Kidney tubule cell (primary cell): ENCODE data around the gene PLA2G6.
A peak's percentile ranks its signal among the peaks of the same experiment; 100 is the strongest.

Experiments
- DNase-seq: peaks from one replicate; pipeline ENCODE4 v3.0.0-alpha.2; 2018; ENCODE audit warnings: low spot score

PLA2G6 gene, protein sequence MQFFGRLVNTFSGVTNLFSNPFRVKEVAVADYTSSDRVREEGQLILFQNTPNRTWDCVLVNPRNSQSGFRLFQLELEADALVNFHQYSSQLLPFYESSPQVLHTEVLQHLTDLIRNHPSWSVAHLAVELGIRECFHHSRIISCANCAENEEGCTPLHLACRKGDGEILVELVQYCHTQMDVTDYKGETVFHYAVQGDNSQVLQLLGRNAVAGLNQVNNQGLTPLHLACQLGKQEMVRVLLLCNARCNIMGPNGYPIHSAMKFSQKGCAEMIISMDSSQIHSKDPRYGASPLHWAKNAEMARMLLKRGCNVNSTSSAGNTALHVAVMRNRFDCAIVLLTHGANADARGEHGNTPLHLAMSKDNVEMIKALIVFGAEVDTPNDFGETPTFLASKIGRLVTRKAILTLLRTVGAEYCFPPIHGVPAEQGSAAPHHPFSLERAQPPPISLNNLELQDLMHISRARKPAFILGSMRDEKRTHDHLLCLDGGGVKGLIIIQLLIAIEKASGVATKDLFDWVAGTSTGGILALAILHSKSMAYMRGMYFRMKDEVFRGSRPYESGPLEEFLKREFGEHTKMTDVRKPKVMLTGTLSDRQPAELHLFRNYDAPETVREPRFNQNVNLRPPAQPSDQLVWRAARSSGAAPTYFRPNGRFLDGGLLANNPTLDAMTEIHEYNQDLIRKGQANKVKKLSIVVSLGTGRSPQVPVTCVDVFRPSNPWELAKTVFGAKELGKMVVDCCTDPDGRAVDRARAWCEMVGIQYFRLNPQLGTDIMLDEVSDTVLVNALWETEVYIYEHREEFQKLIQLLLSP

DNA sequence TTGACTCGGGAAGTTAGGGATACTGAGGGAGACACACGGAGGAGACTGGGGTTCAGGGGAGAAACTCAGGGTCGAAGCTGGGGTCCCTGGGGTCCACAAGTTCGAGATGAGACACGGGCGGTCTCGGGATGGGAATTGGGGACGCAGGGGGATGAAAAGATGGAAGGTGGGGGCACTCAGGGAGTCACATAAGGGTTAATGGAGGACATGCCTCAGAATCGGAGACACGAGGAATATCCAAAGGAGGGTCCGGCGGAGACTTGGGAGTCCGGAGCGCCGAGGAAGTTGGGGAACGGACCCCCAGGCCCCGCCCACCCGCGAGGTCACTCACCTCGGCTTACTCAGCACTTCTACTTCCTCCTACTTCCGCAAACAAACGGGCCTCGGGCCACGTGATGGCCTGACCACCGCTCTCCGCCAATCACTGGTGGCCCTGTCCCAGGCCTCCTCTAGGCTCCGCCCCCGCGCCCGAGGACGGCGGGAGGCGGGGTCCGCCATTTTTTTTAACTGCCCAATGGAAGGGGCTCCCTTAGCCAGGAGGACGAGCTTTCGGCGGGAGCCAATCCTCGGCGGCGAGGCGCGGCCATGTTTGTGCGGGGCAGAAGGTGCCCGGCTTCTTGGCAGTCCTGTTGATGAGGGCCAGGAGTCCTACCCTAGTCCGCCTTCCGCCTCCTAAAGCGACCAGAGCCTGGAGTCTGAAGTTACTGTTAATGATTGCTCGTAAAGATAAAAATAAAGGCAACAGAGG, at the start of gene PLA2G6:
Gene PLA2G6 (minus strand): TSS at position 378 of the 748 bp plus-strand sequence. CDS start 12,404 bp downstream, outside the sequence.
- DNase-seq: peak; percentile 99

DNA sequence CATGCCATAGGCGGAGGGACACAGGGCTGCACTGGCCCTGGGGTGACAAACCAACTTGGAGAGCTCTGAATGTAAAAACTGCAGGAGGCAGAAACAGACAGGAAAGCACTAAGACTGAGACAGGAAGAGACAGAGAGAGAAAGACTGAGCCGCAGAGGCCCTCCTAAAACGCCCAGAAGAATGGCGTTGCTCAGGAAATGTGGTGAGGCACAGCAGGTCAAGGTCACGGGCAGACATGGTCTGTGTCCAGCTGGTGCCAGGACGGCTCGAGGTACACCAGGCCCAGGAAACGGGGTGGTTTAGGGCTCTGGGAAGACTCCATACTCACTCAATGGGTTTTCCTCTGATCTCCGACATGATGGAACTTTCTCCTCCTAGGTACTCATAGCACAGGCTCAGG, 49.3 kb upstream of the PLA2G6 start:
- DNase-seq: no peak

DNA sequence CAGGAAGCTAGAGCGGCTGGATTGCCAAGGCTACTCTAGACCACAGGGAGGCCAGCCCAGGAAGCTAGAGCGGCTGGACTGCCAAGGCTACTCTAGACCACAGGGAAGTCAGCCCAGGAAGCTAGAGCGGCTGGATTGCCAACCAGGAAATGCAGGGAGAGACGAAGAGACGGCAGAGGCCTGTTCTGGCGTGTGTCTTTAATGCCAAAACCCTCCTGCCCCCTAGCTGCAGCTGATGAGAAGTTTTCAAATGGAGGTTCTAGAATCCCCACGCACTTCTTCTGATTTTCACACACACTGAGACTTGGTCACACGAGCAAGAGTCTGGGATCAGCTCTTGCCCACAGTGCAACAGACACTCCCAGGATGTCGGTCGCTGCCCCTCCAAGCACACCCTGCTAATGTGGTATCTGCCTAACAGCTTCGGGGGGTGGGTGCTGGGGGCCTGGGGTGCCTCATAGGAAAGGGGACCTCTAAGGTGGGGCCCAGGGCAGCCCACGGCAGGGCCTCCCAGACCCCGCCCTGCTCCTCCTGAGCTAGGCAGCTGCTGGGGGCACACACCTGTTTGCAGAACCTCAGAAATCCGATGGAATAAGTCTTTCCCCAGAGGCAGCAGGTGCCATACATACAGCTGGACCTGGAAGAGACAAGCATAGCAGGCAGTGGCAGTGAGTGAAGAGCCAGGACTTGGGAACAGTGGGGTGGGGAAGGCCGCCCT, 48.6 kb upstream of the PLA2G6 start:
- peak; percentile 55 for DNase-seq

DNA sequence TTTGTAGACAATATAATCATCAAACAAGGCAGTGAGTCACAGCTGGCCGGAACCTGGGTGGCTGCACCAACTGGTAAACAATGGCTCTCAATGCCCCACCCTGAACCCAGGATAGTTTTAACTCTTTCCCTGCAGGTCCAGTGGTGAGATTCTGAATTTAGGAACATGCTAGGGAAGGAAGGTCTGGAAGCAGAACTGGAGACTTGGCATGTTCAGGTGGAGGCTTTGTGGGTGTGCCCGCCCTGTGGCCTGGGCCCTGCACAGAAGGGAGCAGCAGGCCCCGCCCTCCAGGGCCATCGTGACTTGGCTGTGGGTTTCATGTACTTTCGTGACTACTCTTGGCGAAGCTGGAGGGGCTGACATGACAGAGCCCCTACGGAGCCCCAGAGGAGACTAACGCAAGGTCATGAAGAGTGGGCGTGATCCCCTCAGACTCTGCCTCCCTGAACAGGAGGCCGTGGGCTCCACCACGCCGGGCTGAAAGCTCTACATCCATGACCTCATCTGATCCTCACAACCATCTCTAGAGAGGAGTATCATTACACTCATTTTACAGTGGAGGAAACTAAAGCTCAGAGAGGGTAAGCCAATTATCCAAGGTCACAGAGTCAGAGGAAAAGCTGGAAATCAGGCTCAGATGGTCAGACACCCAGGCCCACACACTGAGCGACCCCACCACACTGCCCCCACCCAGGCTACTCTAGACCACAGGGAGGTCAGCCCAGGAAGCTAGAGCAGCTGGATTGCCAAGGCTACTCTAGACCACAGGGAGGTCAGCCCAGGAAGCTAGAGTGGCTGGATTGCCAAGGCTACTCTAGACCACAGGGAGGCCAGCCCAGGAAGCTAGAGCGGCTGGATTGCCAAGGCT, 47.5 kb upstream of the PLA2G6 start:
- DNase-seq: peak; percentile 54

DNA sequence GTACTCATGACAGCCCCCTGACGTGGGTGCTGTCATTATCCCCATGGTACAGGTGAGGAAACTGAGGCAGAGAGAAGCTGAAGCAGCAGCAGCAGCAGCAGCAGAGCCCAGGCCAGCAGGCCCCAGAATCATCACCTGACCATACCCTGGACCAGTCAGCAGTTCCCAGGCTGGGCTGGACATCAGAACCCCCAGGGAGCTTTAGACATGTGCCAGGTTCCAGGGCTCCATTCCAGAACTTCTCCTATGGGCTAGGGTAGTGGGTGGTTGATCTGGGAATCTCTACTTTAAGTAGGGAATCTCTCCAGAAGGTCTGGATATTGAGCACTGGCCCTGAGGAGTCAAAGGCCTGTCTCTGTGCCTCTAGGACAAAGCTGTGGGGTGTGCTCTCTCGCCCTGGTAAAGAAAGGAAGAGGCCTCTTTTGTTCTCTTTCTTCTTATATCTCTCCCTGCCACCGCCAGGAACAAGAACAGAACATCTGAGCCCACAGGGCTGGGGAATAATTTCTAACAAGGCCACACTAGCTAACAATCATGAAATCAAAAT, 46.8 kb upstream of the PLA2G6 start:
- no peak for DNase-seq

DNA sequence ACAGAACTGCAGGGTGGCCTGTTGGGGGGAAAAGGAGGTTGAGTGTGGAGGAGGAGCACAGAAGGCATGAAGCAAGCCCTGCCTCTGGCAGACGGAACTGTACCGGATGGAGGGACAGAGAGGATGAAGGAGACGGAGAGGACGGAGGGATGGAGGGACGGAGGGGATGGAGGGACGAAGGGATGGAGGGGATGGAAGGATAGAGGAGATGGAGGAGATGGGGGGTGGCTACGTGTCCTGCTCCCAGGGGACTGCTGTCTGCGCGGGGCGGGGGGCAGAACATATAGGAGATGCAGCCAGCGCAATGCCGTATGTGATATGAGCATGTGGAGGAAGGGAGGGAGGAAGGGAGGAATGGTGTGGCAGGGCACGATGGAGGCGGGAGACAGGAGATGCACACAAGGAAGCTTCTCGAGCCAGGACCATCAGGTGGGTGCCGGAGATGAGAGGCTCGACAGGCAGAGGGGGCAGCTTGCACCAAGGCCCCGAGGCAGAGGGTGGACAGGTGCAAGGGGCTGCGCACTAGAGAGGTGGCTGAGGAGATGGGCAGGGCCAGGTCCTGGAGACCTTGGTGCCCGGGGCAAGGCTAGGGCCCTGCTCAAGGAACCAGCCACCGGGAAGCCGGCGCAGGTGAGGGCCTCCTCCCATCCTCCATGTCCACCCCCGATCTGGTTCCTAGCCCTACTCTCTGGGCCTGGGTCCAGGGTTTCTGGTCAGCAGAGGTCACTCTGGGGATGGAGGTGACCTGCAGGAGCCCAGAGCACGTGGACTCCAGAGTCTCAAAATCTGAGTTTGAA, 45.4 kb upstream of the PLA2G6 start:
- DNase-seq: no peak

DNA sequence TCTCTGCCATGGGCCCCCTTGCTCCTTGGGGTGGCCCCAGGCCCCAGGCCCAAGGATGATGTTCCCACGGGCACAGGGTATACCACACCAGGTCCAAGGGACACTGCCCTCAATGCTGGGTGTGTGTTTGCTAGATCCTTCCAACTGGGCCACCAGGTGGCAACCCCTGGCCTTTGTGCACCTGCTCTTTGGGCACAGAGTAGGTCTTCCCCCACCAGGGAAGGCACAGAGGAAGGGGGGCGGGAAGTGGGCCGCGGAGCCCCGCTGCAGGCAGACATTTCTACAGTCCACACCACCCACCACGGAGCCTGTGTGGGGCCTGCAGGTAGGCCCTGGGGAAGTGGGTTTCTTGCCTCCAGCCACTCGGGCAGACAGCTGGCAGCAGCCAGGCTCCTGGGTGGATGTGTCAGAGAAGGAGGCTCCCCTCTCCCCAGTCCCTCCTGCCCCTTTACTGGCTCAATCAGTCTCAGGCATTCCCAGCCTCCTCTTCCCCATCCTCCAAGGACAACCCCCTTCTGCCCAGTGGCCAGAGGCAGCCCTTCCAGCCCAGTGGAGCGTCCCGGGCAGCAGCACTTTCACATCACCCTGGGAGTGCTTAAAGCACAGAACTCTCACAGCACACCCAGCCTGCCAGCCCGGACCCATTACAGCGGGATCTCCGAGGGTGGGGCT, 41.8 kb upstream of the PLA2G6 start:
- DNase-seq: peak; percentile 88

DNA sequence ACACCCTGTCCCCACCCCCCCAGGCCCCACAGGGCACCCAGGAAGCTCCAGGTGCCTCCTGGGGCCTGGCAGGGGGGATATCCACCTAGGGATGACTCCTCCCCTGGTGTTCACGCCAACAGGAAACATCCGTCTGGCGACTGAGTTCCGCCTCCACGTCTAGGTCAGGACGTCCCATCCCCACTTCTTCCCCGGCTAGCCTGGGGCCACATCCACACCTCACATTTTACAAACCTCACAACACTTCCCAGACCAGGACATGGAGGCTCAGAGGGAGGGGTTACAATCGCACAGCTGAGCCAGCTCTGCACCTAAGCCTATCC, 41.1 kb upstream of the PLA2G6 start:
- peak; percentile 55 for DNase-seq

DNA sequence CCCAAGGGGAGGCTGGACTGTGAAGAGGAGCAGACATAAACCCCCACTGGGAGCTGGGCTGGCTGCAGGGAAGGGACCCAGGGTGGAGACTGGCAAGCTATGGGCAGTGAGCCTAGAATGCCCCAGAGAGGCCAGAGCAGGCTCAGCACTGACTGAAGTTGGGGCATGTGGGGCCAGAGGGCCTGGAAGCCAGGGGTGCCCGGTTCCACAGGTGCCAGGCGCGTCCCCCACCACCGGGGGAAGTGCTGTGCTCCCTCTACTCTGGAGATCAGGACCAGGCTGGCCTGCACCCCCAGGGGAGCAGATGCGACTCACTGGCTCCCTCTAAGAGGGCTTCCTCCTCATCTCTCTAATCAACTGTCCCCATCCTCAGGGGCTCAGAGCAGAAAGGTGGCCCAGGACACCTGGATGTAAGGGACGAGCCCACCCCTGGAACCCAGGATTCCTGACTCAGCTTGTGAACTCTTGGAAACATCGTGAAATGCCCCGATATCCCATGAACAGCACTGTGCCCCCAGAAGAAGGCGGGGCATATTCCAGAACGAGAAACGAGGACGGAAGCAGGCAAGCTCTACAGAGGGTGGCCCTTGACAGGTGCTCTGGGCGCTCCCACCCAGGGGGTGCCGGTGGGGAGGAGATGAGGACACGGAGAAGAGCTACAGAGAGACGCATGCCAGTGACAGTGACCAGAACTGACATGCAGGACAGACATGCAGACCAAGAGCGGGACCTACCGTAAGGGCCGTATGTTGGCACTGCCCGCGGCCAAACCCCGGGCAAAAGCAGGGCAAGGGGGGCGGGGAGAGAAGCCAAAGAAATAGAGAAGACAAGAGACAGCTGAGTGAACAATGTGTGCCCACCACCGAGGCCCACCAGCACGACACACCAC, 40.5 kb upstream of the PLA2G6 start:
- DNase-seq: no peak

DNA sequence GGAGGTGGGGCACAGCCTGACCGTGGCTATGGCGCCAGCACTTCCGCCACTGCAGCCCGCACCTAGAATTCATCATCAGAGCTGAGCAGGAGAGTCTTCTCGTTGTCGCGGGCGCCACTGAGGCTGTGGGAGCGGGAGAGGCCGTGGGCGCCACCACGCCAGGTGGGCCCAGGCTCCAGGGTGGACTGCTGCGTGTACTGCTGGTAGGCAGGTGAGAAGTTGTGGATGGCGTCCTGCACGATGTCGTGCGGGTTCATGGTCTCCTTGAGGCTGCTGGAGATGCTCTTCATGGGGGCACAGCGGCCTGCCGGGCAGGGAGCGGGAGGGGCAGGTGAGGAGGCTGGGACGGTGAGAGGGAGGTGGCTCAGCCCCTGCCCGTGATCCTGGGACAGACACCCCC, 39.8 kb upstream of the PLA2G6 start:
- DNase-seq: no peak

DNA sequence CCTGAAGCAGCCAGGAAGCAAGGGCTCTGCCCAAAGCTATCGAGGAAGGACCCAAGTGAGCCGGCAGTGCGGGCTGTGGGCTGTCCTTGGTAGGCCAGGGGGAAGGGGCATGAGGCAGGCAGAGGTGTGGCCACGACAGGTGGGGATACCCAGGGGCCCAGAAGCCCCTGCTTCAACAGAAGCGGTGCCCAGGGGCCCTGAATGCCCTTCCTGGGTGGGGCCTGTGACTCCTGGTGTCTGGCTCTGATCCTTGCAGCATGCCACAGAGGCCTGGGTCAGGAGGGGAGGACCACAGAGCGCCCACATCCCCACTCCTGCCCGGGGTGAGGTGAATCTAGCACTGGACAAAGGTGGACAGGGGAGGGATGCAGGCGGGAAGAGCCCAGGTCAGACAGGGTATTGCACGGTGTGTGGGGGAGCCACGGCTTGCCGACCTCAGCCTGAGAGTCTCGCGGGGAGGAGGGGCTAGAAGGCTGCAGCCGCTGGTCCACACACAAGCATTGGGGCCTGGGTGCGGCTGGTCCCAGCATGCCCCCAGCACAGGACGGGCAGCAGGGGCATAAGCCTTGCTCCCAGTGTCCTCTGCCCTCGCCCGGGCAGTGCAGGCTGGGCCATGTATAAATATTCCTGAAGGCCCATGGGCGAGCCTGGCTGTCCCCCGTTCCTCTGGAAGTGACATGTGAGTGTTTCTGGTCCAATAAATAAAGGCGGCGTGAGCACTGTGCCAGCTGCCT, 39.2 kb upstream of the PLA2G6 start:
- DNase-seq: no peak

DNA sequence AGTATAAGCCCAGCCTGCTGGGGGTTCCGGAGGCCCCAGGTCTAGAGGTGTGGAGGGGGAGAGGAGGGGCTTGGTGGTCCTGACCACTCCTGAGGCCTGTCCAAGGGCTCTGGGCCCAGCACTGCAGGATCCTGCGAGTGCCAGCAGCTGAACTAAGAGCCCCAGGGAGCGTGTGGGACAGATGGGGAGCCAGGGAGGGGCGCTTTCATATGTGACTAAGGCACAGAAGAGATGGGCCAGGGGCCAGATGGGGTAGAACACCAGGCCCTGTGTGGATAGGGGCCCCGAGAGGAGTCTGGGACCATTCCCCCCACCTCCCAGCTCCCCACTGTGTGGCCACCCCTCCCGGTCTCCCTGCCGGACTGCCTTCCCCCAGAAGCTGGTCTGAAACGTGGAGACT, 38.5 kb upstream of the PLA2G6 start:
- DNase-seq: no peak

DNA sequence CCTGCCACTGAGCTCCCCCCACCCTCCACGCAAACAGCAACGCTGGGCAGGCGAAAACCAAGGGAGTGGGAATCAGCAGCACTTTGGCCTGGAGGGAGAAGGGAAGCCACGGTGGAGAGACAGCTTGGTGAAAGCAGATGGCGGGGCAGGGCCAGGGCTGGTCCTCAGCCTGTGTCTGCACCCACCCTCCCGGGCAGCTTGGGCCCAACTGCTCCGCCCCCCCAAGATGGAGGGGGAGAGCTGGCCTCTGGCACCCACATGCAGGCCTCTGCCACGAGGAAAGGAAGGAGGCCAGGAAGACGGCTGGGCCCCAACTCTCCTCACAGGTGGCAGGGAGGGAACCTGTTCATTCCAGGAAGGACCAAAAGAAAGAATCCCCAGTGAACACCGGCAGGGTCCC, 38.0 kb upstream of the PLA2G6 start:
- no peak for DNase-seq

DNA sequence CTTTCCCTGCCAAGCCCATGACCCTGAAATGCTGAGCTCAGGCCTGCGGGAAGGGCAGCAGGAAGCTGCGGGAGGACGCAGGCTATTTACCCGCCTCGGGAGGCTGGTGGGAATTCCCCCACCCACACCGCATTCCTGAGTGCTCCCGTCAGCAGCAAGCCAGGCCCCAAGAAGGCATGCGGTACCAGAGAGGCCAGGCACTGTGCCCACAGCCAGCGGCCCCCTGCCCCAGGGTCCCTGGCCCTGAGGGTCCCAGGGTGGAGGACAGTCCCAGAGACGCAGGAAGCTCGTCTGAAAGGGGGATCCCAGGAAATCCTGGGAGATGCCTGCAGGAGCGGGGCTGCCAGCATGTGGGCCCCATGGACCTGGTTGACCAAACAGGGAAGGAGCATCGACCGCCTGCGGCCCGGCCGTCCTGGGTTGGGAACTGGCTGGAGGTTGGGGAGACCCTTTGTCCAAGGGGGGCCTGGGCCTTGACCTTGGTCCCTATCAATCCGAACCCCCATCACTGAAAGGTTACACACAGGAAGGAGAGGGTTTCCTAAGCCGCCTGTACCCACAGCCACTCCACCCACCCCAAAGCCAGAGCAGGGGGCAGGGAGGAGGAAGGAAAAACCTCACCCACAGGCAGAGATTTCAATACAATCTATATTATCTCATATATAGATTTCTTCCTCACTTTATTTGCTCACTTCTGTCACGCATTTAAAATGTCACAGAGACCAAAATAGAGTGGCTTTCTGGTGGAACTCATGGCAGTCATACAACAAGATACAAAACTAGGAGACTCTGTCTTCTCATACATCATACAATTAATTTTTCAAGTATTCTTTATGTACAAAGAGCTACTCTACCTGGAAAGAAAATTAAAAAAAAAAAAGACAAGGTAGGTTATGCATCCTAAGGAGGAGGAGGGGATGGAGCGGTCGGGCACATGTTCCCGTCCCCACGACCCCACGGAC, 37.3 kb upstream of the PLA2G6 start:
- peak; percentile 97 for DNase-seq

DNA sequence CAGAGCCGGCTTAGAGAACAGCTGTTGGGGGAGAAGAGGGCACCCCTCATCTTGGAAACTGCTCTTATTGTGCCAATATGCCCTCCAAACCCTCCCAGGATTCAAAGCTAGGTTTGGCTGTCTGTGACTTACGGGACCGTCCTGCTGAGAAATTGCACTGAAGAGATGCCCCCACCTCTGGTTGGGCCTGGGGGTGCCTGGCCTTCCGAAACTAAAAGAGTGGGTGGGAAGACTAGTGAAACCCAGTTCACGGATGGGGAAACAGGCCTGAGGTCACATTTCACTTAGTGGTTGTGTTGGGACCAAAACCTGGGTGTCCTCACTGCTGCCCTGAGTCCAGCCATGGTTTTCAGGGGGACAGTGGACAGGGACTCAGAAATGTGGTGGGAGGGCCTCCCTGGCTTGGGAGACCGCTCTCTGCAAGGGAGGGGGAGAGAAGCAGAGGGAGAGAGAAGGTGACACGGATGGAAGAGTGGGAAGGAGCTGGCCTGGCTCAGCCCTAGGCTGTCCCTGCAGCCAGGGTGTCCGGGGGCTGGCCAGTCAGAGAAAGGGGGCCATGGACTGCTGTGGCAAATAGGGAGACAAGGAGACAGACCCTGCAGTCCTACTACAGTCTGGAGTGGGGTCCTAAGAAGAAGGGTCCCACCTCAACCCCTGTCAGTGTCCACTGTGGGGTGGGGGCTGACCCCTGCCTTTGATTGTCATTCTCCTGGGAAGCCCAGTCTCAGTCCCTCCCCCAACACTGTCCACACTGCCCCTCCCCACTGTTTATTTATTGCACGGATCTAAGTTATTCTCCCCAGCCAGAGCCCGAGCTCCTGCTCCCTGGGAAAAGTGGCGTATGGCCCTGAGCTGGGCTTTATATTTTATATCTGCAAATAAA, 33.8 kb upstream of the PLA2G6 start:
- no peak for DNase-seq
